ENCODE measurements around the gene ATP2A1. TPM values are rescaled to one million over a fixed set of nuclear protein-coding genes. Genes with fewer than 3 reads are reported as not detected.

The ATP2A1 gene
- total and polyA plus RNA-seq, 2 of the 13 experiments (the other 11 are each of a cell fraction or from before 2014, with no cell fraction given), result 3.2 to 12.5 TPM

DNA sequence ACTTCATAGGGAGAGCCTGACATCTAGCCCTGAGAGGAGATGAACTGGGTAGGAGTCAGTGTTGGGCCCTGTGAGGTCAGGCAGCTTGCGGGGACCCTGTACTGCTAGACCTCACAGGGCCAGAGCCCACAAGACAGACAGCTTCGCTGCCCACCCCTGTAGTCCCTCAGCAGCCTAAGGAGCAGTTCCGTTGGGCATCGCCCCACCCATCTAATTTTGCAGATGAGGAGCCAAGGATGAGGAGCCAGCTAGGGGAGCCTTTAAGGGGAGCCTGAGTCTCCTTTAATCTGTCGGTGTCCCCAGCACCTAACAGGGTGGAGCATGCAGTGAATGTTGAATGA, 31.4 kb upstream of the ATP2A1 start (continued):
- TF ChIP-seq, protein P1, sequence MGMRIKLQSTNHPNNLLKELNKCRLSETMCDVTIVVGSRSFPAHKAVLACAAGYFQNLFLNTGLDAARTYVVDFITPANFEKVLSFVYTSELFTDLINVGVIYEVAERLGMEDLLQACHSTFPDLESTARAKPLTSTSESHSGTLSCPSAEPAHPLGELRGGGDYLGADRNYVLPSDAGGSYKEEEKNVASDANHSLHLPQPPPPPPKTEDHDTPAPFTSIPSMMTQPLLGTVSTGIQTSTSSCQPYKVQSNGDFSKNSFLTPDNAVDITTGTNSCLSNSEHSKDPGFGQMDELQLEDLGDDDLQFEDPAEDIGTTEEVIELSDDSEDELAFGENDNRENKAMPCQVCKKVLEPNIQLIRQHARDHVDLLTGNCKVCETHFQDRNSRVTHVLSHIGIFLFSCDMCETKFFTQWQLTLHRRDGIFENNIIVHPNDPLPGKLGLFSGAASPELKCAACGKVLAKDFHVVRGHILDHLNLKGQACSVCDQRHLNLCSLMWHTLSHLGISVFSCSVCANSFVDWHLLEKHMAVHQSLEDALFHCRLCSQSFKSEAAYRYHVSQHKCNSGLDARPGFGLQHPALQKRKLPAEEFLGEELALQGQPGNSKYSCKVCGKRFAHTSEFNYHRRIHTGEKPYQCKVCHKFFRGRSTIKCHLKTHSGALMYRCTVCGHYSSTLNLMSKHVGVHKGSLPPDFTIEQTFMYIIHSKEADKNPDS (CRISPR knock-in tag; IDR thresholded peaks at IDR 0.05), result no peak
- TF ChIP-seq, protein P2, sequence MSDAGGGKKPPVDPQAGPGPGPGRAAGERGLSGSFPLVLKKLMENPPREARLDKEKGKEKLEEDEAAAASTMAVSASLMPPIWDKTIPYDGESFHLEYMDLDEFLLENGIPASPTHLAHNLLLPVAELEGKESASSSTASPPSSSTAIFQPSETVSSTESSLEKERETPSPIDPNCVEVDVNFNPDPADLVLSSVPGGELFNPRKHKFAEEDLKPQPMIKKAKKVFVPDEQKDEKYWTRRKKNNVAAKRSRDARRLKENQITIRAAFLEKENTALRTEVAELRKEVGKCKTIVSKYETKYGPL (CRISPR knock-in tag; IDR thresholded peaks at IDR 0.05), result no peak
- TF ChIP-seq ADNP (CRISPR knock-in tag; IDR thresholded peaks at IDR 0.05) (no peak; the same call in 1 of the 2 replicates), ZNF766 (CRISPR knock-in tag; IDR thresholded peaks at IDR 0.05; ENCODE audit: borderline replicate concordance) (no peak), POLR2AphosphoS2 (IDR thresholded peaks at IDR 0.05; ENCODE audit: low read depth, low read length) (no peak), ZNF253 (CRISPR knock-in tag; IDR thresholded peaks at IDR 0.05; ENCODE audit: borderline replicate concordance) (no peak), ZSCAN22 (CRISPR knock-in tag; IDR thresholded peaks at IDR 0.05) (no peak), KLF9 (CRISPR knock-in tag; IDR thresholded peaks at IDR 0.05; ENCODE audit: low read depth) (no peak), HDAC1 (CRISPR knock-in tag; IDR thresholded peaks at IDR 0.05) (no peak), CAMTA2 (CRISPR knock-in tag; IDR thresholded peaks at IDR 0.05; ENCODE audit: borderline replicate concordance) (no peak), ZNF891 (CRISPR knock-in tag; IDR thresholded peaks at IDR 0.05) (no peak), ZNF83 (CRISPR knock-in tag; IDR thresholded peaks at IDR 0.05; ENCODE audit: borderline replicate concordance) (no peak), TRIM24 (CRISPR knock-in tag; IDR thresholded peaks at IDR 0.05) (no peak), MAFK (conservative IDR thresholded peaks at IDR 0.05 in 1 of 2, IDR thresholded peaks at IDR 0.05 in 1 of 2; ENCODE audit: low read length in 2 of 2) (no peak), SIX4 (CRISPR knock-in tag; IDR thresholded peaks at IDR 0.05) (no peak), MIER2 (CRISPR knock-in tag; IDR thresholded peaks at IDR 0.05) (no peak), FLYWCH1 (CRISPR knock-in tag; IDR thresholded peaks at IDR 0.05) (0 out of 2 replicates have a peak, but pooled peaks have one; percentile 23), ZFP62 (CRISPR knock-in tag; IDR thresholded peaks at IDR 0.05) (no peak), RAD51 (IDR thresholded peaks at IDR 0.05; ENCODE audit: borderline replicate concordance) (no peak), ZNF432 (CRISPR knock-in tag; IDR thresholded peaks at IDR 0.05; ENCODE audit: borderline replicate concordance) (no peak), MZF1 (CRISPR knock-in tag; IDR thresholded peaks at IDR 0.05; ENCODE audit: borderline replicate concordance) (no peak), ZFP36L1 (CRISPR knock-in tag; IDR thresholded peaks at IDR 0.05) (no peak), ZNF670 (CRISPR knock-in tag; IDR thresholded peaks at IDR 0.05; ENCODE audit: borderline replicate concordance) (no peak), JUND (CRISPR knock-in tag; IDR thresholded peaks at IDR 0.05) (no peak), ZNF24 (IDR thresholded peaks at IDR 0.05) (no peak)
- TF ChIP-seq, protein P3, sequence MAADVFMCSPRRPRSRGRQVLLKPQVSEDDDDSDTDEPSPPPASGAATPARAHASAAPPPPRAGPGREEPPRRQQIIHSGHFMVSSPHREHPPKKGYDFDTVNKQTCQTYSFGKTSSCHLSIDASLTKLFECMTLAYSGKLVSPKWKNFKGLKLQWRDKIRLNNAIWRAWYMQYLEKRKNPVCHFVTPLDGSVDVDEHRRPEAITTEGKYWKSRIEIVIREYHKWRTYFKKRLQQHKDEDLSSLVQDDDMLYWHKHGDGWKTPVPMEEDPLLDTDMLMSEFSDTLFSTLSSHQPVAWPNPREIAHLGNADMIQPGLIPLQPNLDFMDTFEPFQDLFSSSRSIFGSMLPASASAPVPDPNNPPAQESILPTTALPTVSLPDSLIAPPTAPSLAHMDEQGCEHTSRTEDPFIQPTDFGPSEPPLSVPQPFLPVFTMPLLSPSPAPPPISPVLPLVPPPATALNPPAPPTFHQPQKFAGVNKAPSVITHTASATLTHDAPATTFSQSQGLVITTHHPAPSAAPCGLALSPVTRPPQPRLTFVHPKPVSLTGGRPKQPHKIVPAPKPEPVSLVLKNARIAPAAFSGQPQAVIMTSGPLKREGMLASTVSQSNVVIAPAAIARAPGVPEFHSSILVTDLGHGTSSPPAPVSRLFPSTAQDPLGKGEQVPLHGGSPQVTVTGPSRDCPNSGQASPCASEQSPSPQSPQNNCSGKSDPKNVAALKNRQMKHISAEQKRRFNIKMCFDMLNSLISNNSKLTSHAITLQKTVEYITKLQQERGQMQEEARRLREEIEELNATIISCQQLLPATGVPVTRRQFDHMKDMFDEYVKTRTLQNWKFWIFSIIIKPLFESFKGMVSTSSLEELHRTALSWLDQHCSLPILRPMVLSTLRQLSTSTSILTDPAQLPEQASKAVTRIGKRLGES (CRISPR knock-in tag; IDR thresholded peaks at IDR 0.05; ENCODE audit: borderline replicate concordance), result no peak
- TF ChIP-seq, protein P4, sequence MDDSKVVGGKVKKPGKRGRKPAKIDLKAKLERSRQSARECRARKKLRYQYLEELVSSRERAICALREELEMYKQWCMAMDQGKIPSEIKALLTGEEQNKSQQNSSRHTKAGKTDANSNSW (CRISPR knock-in tag; IDR thresholded peaks at IDR 0.05; ENCODE audit: borderline replicate concordance), result no peak
- TF ChIP-seq, protein P5, sequence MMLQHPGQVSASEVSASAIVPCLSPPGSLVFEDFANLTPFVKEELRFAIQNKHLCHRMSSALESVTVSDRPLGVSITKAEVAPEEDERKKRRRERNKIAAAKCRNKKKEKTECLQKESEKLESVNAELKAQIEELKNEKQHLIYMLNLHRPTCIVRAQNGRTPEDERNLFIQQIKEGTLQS (CRISPR knock-in tag; IDR thresholded peaks at IDR 0.05), result no peak

Data from HepG2 (cell line).